ENCODE data around the gene SUDS3.

DNA sequence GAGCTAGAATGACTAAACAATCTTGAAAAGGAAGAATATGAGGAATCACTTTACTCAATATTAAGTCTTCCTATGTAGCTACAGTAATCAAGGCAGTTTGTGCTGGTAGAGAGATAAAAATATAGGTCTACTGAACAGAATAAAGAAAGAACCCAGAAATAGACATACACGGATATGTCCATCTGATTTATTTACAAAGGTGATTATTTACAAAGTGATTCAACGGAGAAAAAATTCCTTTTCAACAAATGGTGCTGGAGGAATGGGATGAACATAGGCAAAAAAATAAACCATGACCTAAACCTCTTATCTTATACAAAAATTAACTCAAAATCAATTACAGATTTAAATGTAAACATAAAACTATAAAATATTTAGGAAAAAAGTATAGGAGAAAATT, 40.2 kb upstream of the SUDS3 start:
- TF ChIP-seq SUZ12 (IDR thresholded peaks at IDR 0.05) = no peak
- TF ChIP-seq FOXM1 (IDR thresholded peaks at IDR 0.05; ENCODE audit: borderline replicate concordance) = no peak
- no peak for TF ChIP-seq LEF1 (IDR thresholded peaks at IDR 0.05; ENCODE audit: borderline replicate concordance)
- no peak for TF ChIP-seq NFRKB (IDR thresholded peaks at IDR 0.05)

Data from HEK293T (cell line).